HL-60 (cell line): ENCODE measurements around the gene CLTA.
A peak's percentile ranks its signal among the peaks of the same experiment; 100 is the strongest.

Source experiments
- CTCF ChIP-seq: IDR thresholded peaks from one replicate; pipeline ENCODE4 v1.5.1; 2011; ENCODE audit warnings: low read length, control low read depth, inconsistent platforms; ENCODE audit not compliant: insufficient read depth
- POLR2AphosphoS5 ChIP-seq: IDR thresholded peaks from 2 replicates; pipeline ENCODE4 v1.6.1; 2012; ENCODE audit warnings: low read depth
- REST ChIP-seq: IDR thresholded peaks from 2 replicates; pipeline ENCODE4 v1.6.1; 2012; ENCODE audit warnings: low read depth; ENCODE audit not compliant: insufficient replicate concordance
- SPI1 ChIP-seq: IDR thresholded peaks from 2 replicates; pipeline ENCODE4 v1.6.1; 2012; ENCODE audit warnings: low read depth, mild to moderate bottlenecking, borderline replicate concordance

- TF ChIP-seq CTCF (no peak), POLR2AphosphoS5 (no peak), SPI1 (peak; percentile 80; the same call in 1 of the 2 replicates), REST (no peak)
Measured at GRCh38 chr9:36169708-36170107, 21.0 kb upstream of the CLTA start.
